ENCODE results near the gene FBN2.
"Not testable (repeated sequence)": the region's sequence is repeated elsewhere in the genome, so short reads cannot be mapped to it uniquely, and the experiment has no call there.

The FBN2 gene

DNA sequence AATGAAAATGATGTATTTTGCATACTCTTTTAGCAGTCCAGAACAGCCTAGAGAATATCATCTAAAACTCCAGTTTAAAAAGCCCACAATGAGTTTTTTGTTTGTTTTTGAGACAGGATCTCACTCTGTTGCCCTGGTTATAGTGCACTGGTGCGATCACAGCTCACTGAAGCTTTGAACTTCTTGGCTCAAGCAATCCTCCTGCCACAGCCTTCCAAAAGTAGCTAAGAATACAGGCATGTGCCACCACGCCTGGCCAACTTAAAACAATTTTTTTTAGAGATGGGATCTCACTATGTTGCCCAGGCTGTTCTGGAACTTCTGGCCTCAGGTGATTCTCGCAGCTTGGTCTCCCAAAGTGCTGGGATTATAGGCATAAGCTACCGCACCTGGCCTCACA is 175.7 kb downstream of the FBN2 start:
- DNase-seq (ENCODE audit: low read depth, low spot score): no peak

DNA sequence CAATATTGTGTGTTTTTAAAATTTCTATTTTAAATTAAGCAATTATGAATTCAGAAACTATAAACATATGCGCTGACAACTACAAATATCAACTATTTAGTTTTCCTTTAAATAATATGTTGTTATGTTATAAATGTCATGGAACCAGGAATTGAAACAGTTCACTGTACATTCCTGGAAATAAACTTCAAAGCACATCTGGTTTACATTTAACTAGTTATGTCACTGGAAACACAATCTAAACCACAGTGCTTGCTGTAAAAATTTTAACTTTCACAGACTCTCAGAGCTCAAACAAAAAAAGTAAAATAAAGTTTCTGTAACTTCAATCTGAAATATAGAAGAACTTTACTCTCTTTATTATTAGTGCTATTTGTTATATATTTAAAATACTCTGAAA is 179.2 kb downstream of the FBN2 start:
- DNase-seq (ENCODE audit: low read depth, low spot score): no peak

GRCh38 chr5:128357226-128357625 is 180.8 kb downstream of the FBN2 start:
- no peak for DNase-seq (ENCODE audit: low read depth, low spot score)

DNA sequence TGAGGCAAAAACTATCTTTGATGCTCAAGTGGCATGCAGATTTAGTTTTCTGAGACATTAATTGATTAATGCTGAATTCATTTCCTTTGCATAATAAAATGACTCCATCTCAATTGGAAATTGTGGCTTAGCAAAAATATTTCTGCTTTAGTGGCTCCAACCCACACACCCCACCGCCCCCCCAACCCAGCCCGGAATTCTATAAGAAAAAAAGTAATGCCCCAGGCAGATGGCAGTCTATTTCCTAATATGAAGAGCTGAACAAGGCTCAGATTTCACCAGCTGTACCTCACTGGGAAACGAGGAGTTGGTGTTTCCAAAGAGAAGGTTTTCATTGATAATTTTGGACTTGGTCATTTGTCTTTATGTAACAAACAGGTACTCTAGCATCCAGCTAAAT is 182.1 kb downstream of the FBN2 start:
- DNase-seq (ENCODE audit: low read depth, low spot score): no peak

- DNase-seq (ENCODE audit: low read depth, low spot score): no peak
These were observed 184.5 kb downstream of the FBN2 start for GRCh38 chr5:128353441-128354107.

GRCh38 chr5:128350705-128351104 is 187.3 kb downstream of the FBN2 start:
- peak; percentile 5 for DNase-seq (ENCODE audit: low read depth, low spot score)

- DNase-seq (ENCODE audit: low read depth, low spot score): peak; percentile 65
These were observed 188.8 kb downstream of the FBN2 start for GRCh38 chr5:128349044-128349858.

- DNase-seq (ENCODE audit: low read depth, low spot score): no peak
These were observed 192.0 kb downstream of the FBN2 start for GRCh38 chr5:128346038-128346437.

DNA sequence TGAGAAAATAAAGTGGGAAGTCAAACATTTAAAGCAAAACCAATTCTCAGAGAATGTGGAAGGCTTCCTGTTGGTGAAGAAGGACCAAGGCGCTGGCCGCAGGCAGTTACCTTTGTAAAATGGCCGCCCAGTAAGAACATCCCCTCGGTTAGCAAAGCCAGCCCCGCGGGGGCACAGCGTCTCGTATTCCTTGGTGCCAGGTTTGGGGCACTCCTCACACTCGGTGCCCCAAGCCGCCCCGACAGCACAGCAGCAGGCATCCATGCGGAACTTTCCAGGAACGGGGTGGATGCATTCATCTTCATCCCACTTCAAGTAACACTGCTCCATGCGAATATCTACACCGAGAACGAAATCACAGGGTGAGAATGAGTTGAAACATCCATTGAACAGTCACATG is 192.8 kb downstream of the FBN2 start:
- no peak for DNase-seq (ENCODE audit: low read depth, low spot score)

DNA sequence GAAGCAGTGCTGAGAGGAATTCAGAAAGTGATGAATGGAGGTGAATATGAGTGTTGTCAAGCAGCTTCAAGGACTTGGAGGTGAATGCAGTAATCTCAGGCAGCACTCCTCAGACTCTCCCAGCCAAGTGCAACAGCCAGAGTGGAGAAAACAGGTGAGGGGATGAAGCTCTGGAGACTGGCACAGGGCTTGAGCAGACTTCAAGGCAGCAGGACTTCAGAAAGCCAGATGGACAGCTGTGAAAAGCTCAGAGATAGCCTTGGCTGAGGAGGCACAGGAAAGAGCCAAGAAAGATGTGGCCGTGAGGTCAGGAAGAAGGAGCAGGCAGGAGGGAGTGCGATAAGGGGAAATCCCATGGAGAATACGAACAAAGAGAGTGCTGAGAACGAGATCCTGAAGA is 194.9 kb downstream of the FBN2 start:
- DNase-seq (ENCODE audit: low read depth, low spot score): no peak

GRCh38 chr5:128341056-128341455 is 197.0 kb downstream of the FBN2 start:
- no peak for DNase-seq (ENCODE audit: low read depth, low spot score)

- DNase-seq (ENCODE audit: low read depth, low spot score): no peak
These were observed 197.4 kb downstream of the FBN2 start for GRCh38 chr5:128340648-128341047.

GRCh38 chr5:128339585-128339984 is 198.5 kb downstream of the FBN2 start:
- DNase-seq (ENCODE audit: low read depth, low spot score): no peak

DNA sequence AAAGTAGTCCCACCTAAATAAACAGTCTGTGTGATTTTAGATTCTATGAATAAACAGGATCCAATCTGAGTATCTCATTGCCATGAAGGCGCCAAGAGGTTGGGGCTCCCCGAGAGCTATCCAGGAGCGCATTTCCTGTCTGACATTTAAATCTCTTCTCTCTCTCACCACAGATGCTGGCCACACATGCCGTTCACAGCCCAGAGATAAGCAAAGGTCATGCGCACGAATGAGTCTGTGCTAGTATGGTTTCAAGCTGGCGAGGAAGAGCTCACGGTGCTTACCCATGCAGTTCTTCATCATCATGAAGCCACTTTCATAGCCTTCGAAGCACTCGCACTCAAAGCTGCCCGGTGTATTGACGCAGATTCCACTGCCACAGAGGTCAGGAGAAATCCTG is 199.4 kb downstream of the FBN2 start:
- DNase-seq (ENCODE audit: low read depth, low spot score): no peak

- DNase-seq (ENCODE audit: low read depth, low spot score): no peak
These were observed 202.7 kb downstream of the FBN2 start for GRCh38 chr5:128335339-128335738.

- DNase-seq (ENCODE audit: low read depth, low spot score): no peak
These were observed 203.9 kb downstream of the FBN2 start for GRCh38 chr5:128334010-128334716.

GRCh38 chr5:128331261-128331660 is 206.8 kb downstream of the FBN2 start:
- DNase-seq (ENCODE audit: low read depth, low spot score): no peak

DNA sequence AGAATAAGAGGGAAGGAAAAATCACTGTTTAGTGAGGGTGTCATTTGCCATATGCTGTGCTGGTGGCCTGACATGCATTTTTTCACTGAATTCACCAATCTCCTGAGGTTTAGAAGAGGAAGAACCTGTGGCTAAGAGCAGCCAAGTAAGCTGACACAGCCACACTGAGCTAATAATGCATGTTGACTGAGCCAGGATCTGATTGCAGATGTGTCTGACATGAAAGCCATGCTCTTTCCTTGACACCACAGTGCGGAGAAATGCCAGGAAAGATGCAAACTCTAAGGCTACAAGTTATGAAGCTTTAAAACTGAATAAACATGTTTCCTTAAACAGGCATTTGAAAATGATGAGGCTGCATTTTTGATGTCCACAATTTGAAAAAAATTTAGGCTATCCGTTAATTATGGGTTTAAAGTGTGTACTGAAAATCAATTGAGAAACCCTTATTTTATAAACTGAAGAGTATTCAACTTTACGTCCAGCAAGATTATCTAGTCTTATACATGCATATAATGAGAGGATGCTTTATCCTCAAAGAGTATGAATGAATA is 208.6 kb downstream of the FBN2 start:
- no peak for DNase-seq (ENCODE audit: low read depth, low spot score)

DNA sequence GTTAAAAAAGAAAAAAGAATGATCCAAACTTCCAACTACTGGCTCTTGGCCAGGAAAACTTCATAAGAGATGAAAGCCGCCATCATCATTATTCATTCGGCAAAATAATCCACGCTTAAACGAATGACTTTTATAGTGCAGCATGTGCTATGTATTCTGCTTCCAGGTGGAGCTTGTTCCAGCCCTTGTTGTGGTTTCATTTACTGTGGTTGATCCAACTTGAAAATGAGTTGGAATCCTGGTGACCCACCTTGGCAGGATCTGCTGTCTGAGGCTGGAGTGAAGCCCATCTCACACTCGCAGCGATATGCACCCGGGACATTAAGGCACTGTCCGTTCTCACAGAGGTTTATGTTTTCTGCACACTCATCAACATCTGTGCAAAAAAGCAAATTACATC is 209.6 kb downstream of the FBN2 start:
- peak; percentile 51 for DNase-seq (ENCODE audit: low read depth, low spot score)

- DNase-seq (ENCODE audit: low read depth, low spot score): no peak
These were observed 210.0 kb downstream of the FBN2 start for GRCh38 chr5:128328007-128328406.

- not testable (repeated sequence) for DNase-seq (ENCODE audit: low read depth, low spot score)
These were observed 216.6 kb downstream of the FBN2 start for GRCh38 chr5:128321418-128321817.

GRCh38 chr5:128318691-128319090 is 219.4 kb downstream of the FBN2 start:
- DNase-seq (ENCODE audit: low read depth, low spot score): no peak
